GM12878 (cell line): ENCODE data around the gene BIRC7. TPM values are rescaled to one million over a fixed set of nuclear protein-coding genes. Genes with fewer than 3 reads are reported as not detected.

Experiments
- ATAC-seq: fragments of 200-7000 bp; cut with Tn5 transposase; 3 replicates; pipeline ENCODE4 v1.9.1; 2020; ENCODE audit warnings: mild to moderate bottlenecking, moderate library complexity
- BruUV-seq: library from RNA; stranded (reverse); fragments of 400-500 nt; replicated peaks from 2 replicates; lab custom pipeline; 2021; lab: Mats Ljungman, UMichigan
- CTCF ChIA-PET: fragments of 300-600 bp; sonication (Branson Sonifier 250); formaldehyde crosslinking; extraction: SDS; loops from one replicate; lab custom pipeline; 2021; ENCODE audit warnings: inconsistent platforms; lab: Yijun Ruan, JAX
- POLR2A ChIA-PET: fragments of 350-600 bp; formaldehyde crosslinking; extraction: SDS; loops from one replicate; lab custom pipeline; 2021; ENCODE audit warnings: inconsistent platforms; lab: Charles Lee
- RAD21 ChIA-PET: fragments of 300-600 bp; sonication (Branson Sonifier 250); formaldehyde crosslinking; loops from one replicate; lab custom pipeline; 2023; ENCODE audit warnings: antibody characterized with exemption; ENCODE audit not compliant: unreplicated experiment; lab: Charles Lee
- SMC1A ChIA-PET: fragments of 300-600 bp; sonication (Branson Sonifier 250); formaldehyde crosslinking; loops from one replicate; lab custom pipeline; 2023; ENCODE audit not compliant: unreplicated experiment, uncharacterized antibody; lab: Charles Lee
- DNase-seq: peaks from one replicate; pipeline ENCODE4 v3.0.0-alpha.2; 2011; ENCODE audit warnings: low read depth, low spot score
- FAIRE-seq: peaks from 3 replicates; lab custom pipeline; 2011; peaks lifted over from hg19 to GRCh38; lab: Jason Lieb, UNC
- H2AFZ ChIP-seq: 2 replicates; pipeline ENCODE4 v1.6.0; 2011; ENCODE audit warnings: low read depth, low read length, control low read depth; ENCODE audit not compliant: control insufficient read depth
- H3K27ac ChIP-seq: 2 replicates; pipeline ENCODE4 v1.5.1; 2011; ENCODE audit warnings: control low read depth; ENCODE audit not compliant: control insufficient read depth, insufficient read depth
- H3K27me3 ChIP-seq, 2 experiments: replicated peaks in 1 of 2; 2 replicates each; pipeline versions ENCODE4 v1.6.0 to v1.6.1; 2011; ENCODE audit warnings: low read length in 1 of 2; ENCODE audit not compliant: control insufficient read depth in 2 of 2, insufficient read depth in 2 of 2
- H3K36me3 ChIP-seq, 2 experiments: 2 replicates each; pipeline ENCODE4 v1.5.1; 2011; ENCODE audit warnings: low read length in 1 of 2; ENCODE audit not compliant: control insufficient read depth in 2 of 2, insufficient read depth in 2 of 2
- H3K4me1 ChIP-seq: 2 replicates; pipeline ENCODE4 v1.6.1; 2011; ENCODE audit warnings: mild to moderate bottlenecking, low read length, moderate library complexity, mixed read lengths; ENCODE audit not compliant: control insufficient read depth, insufficient read depth
- H3K4me2 ChIP-seq: 2 replicates; pipeline ENCODE4 v1.6.0; 2011; ENCODE audit warnings: control low read depth; ENCODE audit not compliant: control insufficient read depth, insufficient read depth
- H3K4me3 ChIP-seq: fragments of 200-600 bp; sonication (generic); 2 replicates; pipeline ENCODE4 v1.5.1; 2016
- H3K79me2 ChIP-seq: 2 replicates; pipeline ENCODE4 v1.6.0; 2011; ENCODE audit warnings: low read length; ENCODE audit not compliant: control insufficient read depth, insufficient read depth
- H3K9ac ChIP-seq: 2 replicates; pipeline ENCODE4 v1.8.0; 2011; ENCODE audit warnings: low read length, control low read depth, mixed read lengths; ENCODE audit not compliant: control insufficient read depth, insufficient read depth
- H3K9me3 ChIP-seq: replicated peaks from 3 replicates; pipeline ENCODE4 v1.5.1; 2011; ENCODE audit warnings: mild to moderate bottlenecking, low read length; ENCODE audit not compliant: control insufficient read depth, insufficient read depth
- H4K20me1 ChIP-seq: 2 replicates; pipeline ENCODE4 v1.6.0; 2011; ENCODE audit not compliant: control insufficient read depth, insufficient read depth
- CBFB ChIP-seq: IDR thresholded peaks from 2 replicates; pipeline ENCODE4 v1.6.1; 2016; ENCODE audit warnings: antibody characterized with exemption, low read depth
- EP300 ChIP-seq, 2 experiments: fragments of 150-350 bp in 1 of 2; IDR thresholded peaks; 2 replicates each; pipeline ENCODE4 v1.6.1; 2011 to 2012; ENCODE audit warnings: low read depth in 2 of 2, low read length in 2 of 2, borderline replicate concordance in 1 of 2, improper control_type of control experiment in 1 of 2, inconsistent platforms in 1 of 2; ENCODE audit not compliant: control insufficient read depth in 1 of 2
- FOS ChIP-seq: IDR thresholded peaks from 3 replicates; pipeline ENCODE4 v1.6.1; 2011; ENCODE audit warnings: borderline replicate concordance; ENCODE audit not compliant: insufficient read length; ENCODE audit errors: extremely low read depth
- JUNB ChIP-seq: IDR thresholded peaks from 2 replicates; pipeline ENCODE4 v1.6.1; 2016; ENCODE audit warnings: antibody characterized with exemption, mild to moderate bottlenecking
- PRDM15 ChIP-seq: fragments of 450-650 bp; formaldehyde crosslinking; IDR thresholded peaks from 2 replicates; pipeline ENCODE4 v1.4.0; 2020; ENCODE audit warnings: mild to moderate bottlenecking, moderate library complexity
- RFX5 ChIP-seq: IDR thresholded peaks from 2 replicates; pipeline ENCODE4 v1.6.1; 2011; ENCODE audit warnings: low read depth, low read length, improper control_type of control experiment
- SMARCA5 ChIP-seq: fragments of 450-650 bp; IDR thresholded peaks from 2 replicates; pipeline ENCODE4 v1.6.1; 2017; ENCODE audit warnings: mild to moderate bottlenecking
- SRF ChIP-seq, 2 experiments: IDR thresholded peaks; 2 replicates each; pipeline ENCODE4 v1.6.1; 2011; ENCODE audit warnings: low read depth in 2 of 2, low read length in 2 of 2, mild to moderate bottlenecking in 1 of 2, moderate library complexity in 1 of 2
- ZBTB4 ChIP-seq: fragments of 450-650 bp; formaldehyde crosslinking; IDR thresholded peaks from 2 replicates; pipeline ENCODE4 v1.4.0; 2022; ENCODE audit warnings: mild to moderate bottlenecking, moderate library complexity
- ZNF207 ChIP-seq: fragments of 450-650 bp; IDR thresholded peaks from 2 replicates; pipeline ENCODE4 v1.6.1; 2014; ENCODE audit warnings: antibody characterized with exemption, mild to moderate bottlenecking, borderline replicate concordance
- ZNF592 ChIP-seq: fragments of 450-650 bp; IDR thresholded peaks from 2 replicates; pipeline ENCODE4 v1.6.1; 2017; ENCODE audit warnings: mild to moderate bottlenecking, moderate library complexity
- WGBS: methylation state at CpG from one replicate; pipeline ENCODE4 v1.1.6; 2016; ENCODE audit warnings: low lambda C conversion rate; ENCODE audit not compliant: insufficient replicate concordance, insufficient coverage; ENCODE audit errors: missing lambda C conversion rate; 5-methylcytosine and 5-hydroxymethylcytosine counted together
- in situ Hi-C: fragments of 300-500 bp; cut with MboI; formaldehyde crosslinking; loops from 9 replicates; pipeline ENCODE4 v1.14.3; 2018; ENCODE audit warnings: mixed read lengths
- intact Hi-C: fragments of 100-400 bp; cut with micrococcal nuclease; formaldehyde crosslinking; loops from one replicate; pipeline ENCODE4 v1.14.2; 2022; ENCODE audit not compliant: unreplicated experiment
- polyA plus RNA-seq, 11 experiments: library from polyadenylated mRNA; depleted of rRNA in 4 of 11; unstranded in 6 of 11; stranded (reverse) in 5 of 11; fragments of >200 nt; fragmentation: Nextera tagmentation in 4 of 11; fragmentation: Illumina TruSeq in 1 of 11; extraction: Ambion mirVana in 4 of 11; extraction: Trizol in 1 of 11; gene quantifications; 1 replicate in 1 of 11; 2 replicates in 10 of 11; pipeline versions ENCODE4 v1.2.1 to v1.2.3, GENCODE V29; 2011 to 2016; ENCODE audit warnings: inconsistent platforms in 2 of 11, missing spikeins in 2 of 11, low read depth in 1 of 11
- total RNA-seq, 4 experiments: library from RNA; depleted of rRNA in 3 of 4; stranded (reverse); fragments of >200 nt in 3 of 4; fragmentation: Illumina TruSeq in 1 of 4; extraction: Trizol in 1 of 4; gene quantifications; 2 replicates each; pipeline versions ENCODE4 v1.2.1 to v1.2.3, GENCODE V29; 2013 to 2021

The BIRC7 gene
- total and polyA plus RNA-seq, 10 of the 15 experiments (the other 5 are each of a cell fraction or from before 2014, with no cell fraction given), result 0.31 TPM; not detected in 9

- Histone ChIP-seq H3K79me2 (no peaks in the 10 kb centered on the region), H3K4me3 (no peak overlapping the region), H3K36me3 (no peaks in the 10 kb centered on the region), H3K27ac (no peak overlapping the region), H3K4me1 (no peaks in the 10 kb centered on the region), H4K20me1 (no peaks in the 10 kb centered on the region; the same call in 1 of the 2 replicates), H3K27me3 (peaks cover 0 to 7% of the 10 kb centered on the region in 2 experiments; a peak in 3 of 4 replicates), H3K9me3 (no peaks in the 10 kb centered on the region), H3K9ac (no peak overlapping the region), H2AFZ (no peak overlapping the region), H3K4me2 (no peak overlapping the region)
- RAD21 ChIA-PET, result no interaction called here
- in situ Hi-C loops (no loop called here), intact Hi-C loops (no loop called here)
- CTCF ChIA-PET, result interaction anchor here (0.8 to 1.3 kb wide), 2 partner anchors 9 to 11 kb away, joined by 3 read pairs; no protein-coding TSS in a partner anchor
- BruUV-seq, result no TSS peak
- SMC1A ChIA-PET, result no interaction called here
- no peak for ATAC-seq
- POLR2A ChIA-PET, result no interaction called here
- 51% methylated on average over 19 of the region's 19 CpGs for WGBS
- no peak for FAIRE-seq
- no peak for DNase-seq
- no peak for TF ChIP-seq PRDM15 (CRISPR knock-in tag)
- TF ChIP-seq ZNF592, result no peak
- no peak for TF ChIP-seq ZNF207
- TF ChIP-seq CBFB, result no peak
- TF ChIP-seq SRF (IDR thresholded peaks at IDR 0.05; ENCODE audit: low read depth in 2 of 2, low read length in 2 of 2), result no peak
- TF ChIP-seq EP300 (IDR thresholded peaks at IDR 0.05; ENCODE audit: borderline replicate concordance in 1 of 2, control insufficient read depth in 1 of 2, low read depth in 2 of 2, low read length in 2 of 2), result no peak
- TF ChIP-seq JUNB, result no peak
- TF ChIP-seq FOS, result no peak
- TF ChIP-seq SMARCA5, result no peak
- no peak for TF ChIP-seq RFX5
- no peak for TF ChIP-seq ZBTB4 (CRISPR knock-in tag)
Observed at GRCh38 chr20:63226042-63226943, 9.4 kb upstream of the BIRC7 start.
